Colon (tissue), 2 donors: ENCODE results near the gene MREG.

Experiments used
- FAIRE-seq: peaks from 2 replicates; lab custom pipeline; 2012; peaks lifted over from hg19 to GRCh38; lab: Jason Lieb, UNC
- donor health status: control.
- donor health status: control.

MREG gene

DNA sequence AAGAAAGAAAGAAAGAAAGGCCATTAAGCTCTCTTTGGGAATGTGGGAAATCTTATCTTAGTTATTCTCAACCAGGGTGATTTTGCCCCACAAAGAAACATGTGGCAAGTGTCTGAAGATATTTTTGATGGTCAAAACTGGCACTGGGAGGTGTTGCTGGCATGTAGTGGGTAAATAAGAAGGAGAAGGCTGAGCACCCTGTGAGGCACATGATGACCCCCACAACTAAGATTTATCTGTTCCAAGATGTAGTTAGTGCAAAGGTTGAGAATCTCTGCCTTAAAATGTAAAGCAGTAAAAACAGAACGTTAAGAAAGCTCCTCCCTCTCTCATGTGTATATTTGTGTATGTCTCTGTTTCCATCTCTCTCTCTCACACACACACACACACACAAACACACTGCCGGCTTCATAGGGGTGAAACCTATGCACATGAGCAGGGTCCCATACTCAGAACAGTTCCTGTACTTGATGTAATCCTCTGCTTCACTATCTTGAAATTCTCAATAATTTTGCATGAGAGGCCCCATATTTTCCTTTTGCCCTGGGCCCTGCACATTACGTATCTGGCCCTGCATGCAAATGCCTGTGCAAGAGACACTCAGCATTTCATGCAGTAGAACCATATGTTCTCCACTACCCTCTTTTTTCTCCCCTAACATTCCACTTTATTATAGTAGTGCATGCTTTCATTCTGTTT lies 94.3 kb downstream of the MREG start:
- FAIRE-seq, result no peak

DNA sequence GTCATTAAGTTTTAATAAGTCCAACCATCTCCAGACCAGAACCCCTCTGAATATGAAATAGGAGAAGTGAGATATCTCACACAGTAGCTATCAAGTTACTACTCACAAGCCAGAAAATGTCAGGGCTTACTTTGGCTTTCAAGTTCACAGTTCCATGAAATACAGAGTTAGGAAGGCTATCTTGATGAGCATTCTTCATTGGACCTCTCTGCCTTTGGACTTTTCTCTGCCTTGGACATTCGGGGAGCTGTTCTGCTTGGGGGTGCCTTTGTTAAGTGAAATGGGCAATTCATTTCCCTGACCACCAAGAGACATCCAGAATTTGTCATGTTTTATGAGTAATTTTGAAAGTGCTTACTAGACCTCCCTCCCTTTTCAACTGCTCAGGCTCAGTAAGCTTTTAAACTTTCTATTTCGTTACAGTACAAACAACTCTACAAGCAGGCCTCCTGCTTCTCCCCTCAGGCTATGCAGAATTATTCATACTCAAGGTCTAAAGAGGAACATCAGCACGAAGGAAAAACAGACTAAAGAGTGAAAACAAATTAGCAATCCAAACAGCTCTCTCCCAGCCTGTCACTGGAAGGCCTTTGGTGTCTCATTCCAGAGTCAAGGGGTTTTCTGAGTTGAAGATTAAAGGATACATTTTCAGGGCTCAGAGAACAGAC lies 95.3 kb downstream of the MREG start:
- FAIRE-seq, result no peak

DNA sequence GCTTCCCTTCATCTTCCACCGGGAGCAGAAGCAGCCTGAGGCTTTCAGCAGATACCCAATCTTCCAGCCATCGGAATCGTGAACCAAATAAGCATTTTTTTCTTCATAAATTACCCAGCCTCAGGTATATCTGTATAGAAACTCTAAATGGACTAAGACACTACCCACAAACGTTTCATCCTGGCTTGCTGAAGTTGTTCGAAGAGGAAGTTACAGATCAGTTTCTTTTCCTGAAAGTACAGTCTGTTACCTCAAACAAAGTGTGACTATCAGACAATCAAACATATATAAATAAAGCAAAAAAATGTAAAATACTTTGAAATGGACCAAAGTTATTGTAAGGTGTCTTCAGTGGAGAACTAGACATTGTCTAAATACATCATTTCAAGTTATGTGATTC lies 97.9 kb downstream of the MREG start:
- FAIRE-seq, result no peak

DNA sequence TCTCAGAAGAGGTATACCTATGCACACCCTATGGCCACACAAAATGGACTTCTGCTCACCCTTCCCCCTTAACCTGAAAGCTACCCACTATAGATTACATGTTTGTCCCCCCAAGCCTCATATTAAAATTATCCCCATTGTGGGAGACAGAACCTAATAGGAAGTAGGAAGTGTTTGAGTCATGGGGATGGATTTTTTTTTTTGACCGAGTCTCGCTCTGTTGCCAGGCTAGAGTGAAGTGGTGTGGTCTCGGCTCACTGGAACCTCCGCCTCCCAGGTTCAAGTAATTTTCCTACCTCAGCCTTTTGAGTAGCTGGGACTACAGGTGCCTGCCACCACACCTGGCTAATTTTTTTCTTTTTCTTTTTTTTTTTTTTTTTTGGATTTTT lies 98.6 kb downstream of the MREG start:
- no peak for FAIRE-seq

DNA sequence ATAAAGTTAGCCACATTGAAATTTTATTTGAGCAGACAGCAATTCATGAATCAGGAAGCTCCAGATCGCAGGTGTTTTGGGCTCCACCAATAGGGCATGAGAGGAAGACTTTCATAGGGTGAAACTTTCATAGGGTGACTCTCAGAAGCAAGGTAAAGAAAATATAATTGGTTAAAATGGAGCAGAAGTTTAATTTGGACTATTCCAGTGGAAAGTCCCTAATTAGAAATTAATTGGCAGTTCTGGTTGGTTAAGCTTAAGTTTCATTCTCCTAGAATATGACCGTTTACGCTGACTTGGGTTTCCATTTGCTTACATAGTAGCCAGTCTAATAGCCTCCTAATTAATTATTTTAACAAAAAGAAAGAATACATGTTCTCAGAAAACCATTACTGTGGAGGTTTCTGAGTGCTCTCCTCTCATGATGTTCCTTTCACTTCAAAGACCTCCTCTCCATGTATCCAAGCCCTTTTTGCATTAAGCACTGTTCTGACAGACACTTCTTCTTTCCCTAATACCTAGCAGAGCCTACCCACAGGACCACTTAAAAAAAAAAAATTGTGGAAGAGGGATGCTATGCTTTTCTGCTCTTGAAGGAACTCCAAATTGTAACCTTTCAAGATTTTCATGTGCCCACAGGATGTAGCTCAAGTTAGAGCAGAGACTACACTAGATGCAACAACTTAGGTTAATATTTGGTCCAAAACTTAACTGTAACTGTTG lies 99.1 kb downstream of the MREG start:
- FAIRE-seq, result no peak

DNA sequence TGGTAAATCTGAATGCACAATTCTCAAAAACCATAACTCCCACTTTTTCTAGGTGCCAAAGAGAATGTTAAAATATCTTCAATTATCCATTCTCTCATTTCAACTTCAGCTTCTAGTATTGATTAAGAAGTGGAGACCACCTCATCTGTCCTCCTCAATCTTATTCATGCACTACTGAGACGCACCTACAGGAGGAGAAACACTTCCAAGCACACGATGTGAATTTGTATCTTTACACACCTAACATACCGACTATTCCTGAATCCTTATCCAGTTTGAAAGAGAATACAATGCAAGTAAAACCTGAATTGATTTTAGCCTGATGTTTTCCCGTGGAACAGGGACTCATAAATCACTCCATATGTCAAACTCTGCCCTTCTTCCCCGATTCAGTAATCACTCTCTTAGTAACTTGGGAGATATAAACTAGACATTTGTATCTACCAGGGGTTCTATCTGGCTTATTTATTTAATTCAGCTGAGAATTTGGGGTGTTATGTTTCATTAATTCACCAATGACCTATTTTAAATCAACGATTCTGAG lies 101.0 kb downstream of the MREG start:
- FAIRE-seq, result no peak

DNA sequence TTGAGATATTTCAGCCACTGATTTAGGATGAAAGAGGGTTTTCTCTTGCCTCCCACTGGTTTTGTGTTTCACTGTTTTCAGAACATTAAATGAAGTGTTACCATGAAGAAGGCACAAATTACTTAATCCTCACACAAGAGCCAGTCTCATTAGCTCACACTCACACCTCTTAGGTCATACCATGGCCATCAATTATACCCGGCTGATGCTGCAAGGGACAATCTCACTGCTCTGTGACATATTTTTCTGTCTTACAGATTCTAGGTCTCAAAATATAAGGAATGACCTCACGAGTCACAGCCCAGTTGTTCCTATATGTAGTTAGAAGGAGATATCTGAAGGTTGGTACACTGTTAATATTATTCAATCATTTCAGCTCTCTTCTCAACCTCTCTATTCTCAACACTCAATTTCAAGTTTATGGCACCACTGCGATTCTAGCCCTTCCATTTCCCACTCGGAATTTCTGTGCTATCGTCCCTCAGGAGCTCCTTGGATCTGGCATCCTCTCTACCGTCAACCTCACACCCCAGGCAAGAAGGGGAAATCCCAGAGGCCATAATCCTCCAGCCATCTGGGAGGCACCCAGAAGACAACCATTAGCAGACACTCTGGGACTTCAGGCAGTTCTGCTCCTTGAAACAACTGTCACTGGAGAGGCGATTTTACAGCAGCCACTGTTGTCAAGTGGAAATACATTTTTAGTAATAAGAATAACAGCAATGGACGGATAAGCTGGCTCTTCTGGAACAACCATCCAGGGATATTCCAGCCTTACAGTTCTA lies 101.9 kb downstream of the MREG start:
- FAIRE-seq, result no peak

DNA sequence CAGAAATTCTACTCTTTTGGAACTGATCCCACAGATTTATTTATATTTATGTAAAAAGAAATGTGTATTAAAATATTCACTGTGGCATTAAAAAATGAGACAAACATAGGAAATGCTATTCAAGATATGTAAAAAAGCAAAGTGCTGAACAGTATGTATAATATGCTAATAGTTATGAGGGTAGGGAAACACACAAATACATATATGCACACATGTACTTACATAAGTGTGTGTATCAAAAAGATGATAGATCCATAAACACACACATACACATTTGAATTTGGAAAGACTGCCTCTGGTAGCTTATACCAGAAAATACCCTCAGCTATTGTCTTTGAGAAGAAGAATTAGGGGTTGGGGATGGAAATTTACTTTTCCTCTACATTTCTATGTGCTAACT lies 103.2 kb downstream of the MREG start:
- no peak for FAIRE-seq

DNA sequence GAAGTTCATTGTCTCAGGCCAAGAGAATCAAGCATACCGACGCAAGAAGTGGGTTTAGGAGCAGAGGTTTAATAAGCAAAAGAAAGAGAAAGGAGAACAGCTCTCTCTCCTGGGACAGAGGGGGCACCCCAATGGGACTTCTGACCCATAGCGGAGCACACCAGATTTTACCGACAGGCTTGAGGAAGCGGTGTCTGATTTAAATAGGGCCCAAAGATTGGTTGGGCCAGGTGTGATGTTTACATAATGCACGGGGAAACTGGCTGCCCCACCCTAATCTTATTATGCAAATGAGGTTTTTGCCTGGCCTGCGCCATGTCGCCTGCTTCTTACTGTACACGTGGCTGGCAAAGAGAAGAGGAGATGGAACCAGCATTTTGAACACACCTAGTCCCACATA lies 106.2 kb downstream of the MREG start:
- no peak for FAIRE-seq

DNA sequence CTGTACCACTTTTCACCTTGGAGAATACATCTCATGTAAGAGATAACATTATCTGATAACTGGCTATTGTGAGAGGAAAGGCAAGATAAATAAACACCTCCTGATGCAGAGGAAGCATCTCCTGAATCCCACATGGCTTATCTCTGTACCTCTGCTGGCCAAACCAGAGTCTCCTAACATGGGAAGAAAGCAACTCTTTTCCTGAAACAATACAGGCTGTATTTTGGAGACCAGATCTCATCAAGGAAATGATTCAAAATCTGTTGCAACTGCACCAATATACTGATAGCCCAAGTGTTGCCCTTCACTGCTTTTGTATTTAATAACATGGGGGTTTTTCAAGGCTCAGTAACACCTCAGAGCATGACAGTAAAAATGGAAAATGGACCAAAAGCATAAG lies 106.9 kb downstream of the MREG start:
- FAIRE-seq, result no peak

DNA sequence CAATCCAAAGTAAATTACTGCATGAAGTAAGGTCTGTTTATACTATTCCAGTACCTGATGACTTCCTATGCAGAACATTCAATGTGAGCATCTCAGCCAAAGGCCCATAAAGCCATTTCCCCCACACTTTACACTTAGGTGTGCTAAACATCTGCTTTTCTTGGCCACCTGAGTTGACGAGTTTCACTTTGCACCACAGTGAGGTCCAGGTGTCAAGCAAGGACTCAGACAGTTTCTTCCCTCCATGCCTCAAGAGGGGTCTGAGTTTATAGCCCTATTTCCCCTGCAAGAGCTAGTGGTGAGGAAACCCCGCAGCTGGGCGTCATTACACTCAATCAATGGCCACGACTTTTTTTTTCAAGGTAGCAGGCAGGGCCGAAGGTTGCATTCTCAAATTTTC lies 107.7 kb downstream of the MREG start:
- no peak for FAIRE-seq

DNA sequence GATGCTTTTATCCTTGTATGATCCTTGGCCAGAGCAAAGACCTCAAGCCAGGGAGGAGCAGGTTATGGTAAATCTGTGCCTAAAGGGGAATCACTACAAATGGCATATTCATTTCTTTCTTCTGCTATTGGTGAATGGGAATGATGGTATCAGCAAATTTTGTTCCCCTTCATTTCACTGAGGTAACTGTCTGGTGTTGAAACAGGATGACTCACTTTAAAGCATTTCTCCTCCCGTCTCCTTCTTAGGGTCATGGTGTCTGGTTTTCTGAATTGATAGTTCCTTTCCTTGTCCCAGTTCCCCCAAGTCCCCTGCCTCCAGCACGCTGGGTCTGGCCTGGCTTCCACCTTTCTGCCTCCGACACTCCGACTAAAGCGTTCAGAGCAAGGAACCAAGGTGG lies 109.2 kb downstream of the MREG start:
- no peak for FAIRE-seq

DNA sequence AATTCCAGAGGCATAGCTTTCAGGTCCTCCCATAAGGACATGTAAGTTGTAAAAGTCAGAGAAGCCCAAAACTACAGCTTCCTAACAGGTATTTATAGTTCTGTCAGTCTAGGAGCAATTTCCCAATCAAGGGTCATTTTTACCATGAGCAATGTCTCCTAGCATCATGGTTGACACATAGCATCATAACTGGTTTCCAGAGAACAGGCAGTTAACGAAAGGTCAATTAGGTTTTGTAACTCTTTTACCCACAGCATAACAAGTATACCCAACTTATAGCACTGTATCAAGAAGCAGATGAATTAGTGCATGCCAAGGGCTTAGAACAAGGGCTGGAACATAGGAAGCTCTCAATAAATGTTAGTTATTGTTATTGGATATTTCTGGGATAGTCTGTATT lies 110.1 kb downstream of the MREG start:
- FAIRE-seq, result no peak

DNA sequence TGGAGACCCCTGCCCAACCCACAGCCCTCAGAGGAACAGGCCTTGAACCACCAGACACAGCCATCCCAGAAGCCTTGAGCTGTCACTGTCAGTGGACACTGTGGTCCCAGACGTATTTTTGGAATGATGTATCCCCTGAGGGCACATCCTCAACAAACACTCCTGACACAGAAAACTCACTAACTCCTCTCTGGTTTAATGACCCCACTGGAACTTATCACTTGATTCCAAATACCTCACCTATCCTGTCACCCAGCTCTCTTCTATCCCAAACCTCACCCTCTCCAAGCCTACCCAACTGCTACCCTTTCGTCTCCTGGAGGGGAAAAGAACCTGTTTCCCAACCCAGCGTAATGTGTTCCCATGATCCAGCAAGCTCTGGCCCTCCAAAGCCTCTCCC lies 111.6 kb downstream of the MREG start:
- FAIRE-seq, result no peak

DNA sequence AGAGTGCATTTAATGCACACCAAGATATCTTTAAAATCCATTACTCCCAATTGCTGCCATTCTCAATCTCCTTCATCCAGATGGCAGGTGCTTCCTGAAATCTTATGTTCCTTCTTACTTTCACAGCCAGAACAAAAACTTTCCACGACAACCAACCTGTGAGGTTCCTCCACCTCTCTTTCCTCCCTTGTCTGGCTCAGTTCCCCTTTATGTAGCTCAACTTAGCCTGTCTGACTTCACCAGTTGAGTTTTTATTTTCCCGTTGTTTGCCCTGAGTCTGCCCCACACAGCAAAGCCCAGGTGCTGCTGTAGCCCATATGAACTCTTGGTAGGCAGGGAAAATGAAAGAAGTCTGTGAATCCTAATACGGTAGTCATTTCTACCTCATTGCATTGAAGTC lies 112.5 kb downstream of the MREG start:
- no peak for FAIRE-seq

DNA sequence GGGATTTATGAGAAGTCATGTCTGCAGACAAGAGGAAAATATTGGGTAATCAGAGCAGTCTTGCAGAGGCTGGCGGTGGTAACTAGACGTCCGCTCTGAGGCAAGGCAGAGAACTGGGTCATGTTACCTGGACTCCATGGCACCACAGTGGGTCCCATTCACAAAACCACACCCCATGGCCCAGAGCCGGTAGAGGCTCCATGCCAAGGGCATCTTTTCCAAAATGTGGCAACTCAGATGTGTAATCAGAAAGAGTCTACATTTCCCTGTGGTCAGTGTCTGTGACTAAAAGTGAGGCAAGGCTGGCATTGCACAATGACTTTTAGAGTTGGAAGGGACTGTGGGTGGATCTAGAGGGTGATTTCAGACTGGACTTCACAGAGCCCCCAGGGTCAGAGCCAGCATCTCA lies 113.1 kb downstream of the MREG start:
- no peak for FAIRE-seq

DNA sequence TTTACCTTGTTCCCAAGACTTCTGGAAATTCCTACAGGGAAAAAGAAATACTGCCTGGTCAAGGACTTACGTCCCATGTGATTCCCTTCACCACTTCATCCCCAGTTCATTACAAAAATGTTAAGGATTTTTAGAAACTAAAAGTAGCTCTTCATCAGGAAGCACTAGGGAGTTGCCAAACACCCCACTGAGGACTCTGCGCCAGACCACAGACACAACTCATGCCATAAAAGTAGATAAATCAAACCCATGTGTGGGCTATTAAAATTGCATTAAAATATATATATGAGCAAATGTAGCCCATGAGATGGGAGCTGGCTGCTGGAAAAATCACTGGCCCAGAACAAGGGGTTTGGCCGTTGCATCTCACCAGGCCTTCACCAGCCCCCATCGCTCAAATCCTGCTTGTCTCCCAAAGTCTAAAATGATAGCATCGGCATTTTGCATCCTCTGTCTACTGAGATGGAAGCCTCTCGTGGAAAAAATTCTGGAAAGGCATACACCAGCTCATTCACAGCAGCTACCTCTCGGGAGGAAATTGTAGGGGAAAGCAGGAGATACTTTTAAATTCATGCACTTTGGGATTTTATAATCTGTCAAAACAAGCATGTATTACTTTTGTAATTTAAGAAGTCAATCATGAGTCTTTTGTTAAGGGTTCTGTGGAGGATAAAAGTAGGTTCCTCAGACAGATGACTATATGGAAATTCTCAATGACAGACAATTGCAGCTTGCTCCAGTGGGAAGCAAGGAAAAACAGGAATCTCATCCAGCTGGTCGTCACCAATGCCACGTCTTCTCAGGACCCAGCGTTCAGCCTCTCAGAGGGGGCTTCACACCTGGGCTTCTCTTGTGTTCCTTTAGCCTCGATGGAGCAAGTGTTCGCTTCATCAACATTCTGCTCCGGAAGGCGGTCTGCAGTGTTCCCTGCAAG lies 113.9 kb downstream of the MREG start:
- no peak for FAIRE-seq

DNA sequence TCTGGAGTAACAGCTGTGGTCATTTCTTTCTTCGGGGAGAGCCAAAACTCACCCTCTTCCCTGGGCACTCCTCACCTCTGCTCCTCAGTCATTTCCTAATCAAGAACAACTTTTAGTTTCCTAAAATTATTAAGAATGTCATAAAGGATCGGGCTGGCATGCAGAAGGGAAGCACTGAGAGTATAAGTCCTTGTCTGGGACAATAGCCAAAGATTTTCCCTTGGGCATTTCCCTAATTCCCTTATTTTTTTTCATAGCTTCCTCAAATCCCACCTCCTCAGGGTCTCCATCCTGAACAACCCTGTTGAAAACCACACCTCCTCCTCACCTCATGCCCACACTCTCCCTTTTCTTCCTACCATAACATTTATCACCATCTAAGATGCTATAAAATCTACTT lies 115.0 kb downstream of the MREG start:
- FAIRE-seq, result no peak

DNA sequence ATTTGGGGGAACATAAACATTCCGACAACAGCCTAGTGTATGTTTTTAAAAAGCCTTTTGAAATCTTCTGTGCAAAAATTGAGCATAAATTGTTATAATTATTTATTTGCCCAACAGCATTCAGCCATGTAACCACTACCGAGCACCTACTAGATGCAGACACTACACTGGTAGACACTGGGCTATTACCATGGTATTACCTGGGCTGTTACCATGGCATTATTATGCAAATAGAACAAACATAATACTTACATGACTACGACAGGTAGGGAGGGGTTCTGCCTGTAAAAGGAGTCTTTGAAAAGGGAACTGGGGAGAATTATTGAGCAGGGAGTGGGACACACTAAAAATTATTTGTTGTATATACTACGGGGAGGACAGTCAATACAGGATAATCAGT lies 116.4 kb downstream of the MREG start:
- no peak for FAIRE-seq

DNA sequence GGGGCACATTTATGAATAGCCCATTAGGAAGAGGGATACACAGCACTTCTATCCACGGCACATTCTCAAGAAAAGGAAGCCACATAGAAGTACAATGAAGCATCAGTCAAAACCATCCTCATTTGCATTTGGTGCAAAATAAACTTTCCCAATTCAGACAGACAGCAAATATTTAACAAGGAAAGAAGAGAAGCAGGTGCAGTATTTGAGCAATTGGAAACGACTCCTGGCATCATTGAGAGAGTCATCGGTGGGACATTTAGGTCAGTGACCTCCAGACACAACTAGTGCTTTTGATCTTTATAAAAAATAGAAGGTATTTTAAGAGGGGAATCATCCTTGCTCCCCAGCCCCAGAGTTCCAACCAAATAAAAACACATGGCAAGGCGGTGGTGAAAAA lies 118.0 kb downstream of the MREG start:
- FAIRE-seq, result no peak
